Germinal center (tissue), 1 donor: ENCODE measurements around the gene FMNL2.
"Not testable (repeated sequence)": the region's sequence is repeated elsewhere in the genome, so short reads cannot be mapped to it uniquely, and the experiment has no call there.

Experiments
- DNase-seq: peaks from one replicate; pipeline ENCODE4 v3.0.0; 2012; ENCODE audit warnings: mixed read lengths, low spot score

The FMNL2 gene

DNA sequence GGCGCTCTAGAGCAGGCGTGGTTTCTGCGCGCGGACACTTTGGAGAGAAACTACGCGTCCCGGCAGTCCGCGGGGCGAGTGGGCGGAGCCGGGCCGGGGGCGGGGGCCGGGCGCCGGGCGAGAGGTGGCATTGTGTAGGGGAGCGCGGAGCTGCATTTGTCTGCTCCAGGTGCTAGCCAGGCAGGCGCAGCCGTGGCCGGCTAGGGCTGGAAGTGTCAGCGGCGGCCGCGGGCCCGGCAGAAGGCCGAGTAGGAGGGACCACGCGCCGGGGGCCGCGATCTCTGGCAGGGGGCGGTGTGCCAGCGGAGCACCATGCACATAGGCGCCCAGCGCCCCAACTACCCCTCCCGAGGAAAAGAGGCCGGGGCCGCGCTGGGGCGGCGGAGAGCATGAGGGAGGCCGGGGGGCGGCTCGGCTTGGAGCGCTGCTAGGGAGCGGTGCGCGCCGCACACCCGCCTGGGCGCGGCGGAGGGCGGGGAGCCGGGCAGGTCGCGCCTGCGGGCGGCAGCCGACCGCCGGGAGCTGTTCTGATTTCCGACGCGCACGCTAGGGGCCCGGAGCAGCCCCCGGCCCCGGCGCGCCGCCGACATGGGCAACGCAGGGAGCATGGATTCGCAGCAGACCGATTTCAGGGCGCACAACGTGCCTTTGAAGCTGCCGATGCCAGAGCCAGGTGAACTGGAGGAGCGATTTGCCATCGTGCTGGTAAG lies at the start of gene FMNL2:
Gene FMNL2 (plus strand): TSS at position 159 of the 710 bp plus-strand sequence.
- DNase-seq: peak; percentile 78

DNA sequence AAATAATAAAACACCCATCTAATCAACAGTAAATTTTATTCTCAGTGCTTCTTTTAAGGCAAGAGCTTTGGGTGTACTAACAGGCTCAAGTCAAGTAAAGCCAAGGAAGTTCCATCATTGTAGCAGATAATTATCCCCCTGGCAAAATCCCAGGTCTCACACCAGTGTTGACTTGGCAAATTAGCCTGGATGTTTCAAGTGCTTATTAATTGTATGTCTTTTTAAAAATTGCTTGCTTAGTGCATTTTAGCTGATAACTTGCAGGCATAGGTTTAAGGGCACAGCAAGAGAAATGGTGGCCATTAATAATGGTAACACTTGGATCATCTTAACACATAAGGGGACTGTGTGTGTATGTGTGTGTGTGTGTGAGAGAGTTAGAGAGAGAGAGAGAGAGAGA lies 42.0 kb upstream of the FMNL2 start:
- no peak for DNase-seq

DNA sequence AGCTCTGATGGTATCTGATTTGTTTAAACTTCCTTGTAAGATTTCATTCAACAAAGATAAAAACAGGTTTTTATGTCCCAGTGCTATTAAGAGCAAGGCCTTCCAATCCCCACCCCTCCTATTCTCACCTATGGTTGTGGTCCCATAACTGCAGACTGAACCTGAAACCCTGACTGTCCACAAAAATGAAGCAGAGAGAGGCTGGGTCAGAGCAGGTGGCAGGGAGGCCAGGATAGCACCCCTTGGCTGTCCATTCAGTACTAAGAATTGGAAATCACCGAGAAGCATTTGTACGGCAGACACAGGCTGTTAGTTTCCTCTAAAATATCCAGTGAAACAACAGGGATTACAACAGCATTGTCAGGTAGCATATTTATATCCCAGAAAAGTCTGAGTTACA lies 37.3 kb upstream of the FMNL2 start:
- DNase-seq: no peak

DNA sequence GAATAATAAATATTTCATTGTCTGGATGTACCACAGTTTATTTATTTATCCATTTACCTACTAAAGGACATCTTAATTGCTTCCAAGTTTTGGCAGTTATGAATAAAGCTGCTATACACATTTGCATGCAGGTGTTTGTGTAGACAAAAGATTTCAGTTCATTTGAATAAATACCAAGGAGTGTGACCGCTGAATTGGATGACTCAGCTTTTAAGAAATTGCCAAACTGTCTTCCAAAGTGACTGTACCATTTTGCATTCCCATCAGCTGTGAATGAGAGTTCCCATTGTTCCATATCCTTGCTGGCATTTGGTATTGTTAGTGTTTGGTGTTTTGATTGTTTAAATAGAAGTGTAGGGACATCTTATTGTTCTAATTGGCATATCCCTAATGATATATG lies 36.2 kb upstream of the FMNL2 start:
- no peak for DNase-seq

DNA sequence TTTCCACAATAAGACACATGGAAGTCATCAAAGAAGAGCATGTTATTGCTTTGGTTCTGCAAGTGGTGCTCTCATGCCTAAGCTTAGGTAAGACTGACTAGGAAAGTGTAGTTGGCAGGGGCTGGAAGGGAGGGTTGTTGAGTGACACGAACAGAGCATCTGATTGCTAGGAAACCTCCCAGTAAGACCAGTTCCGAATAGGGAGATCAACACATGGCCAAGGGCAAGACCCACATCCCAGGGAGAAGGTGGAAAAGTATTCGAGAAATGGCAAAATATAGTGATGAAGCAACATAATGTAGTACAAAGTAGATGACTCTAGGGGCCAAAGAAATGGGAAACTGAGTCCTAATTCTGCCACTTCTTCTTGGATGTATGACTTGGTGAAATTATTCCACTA lies 33.8 kb upstream of the FMNL2 start:
- DNase-seq: no peak

DNA sequence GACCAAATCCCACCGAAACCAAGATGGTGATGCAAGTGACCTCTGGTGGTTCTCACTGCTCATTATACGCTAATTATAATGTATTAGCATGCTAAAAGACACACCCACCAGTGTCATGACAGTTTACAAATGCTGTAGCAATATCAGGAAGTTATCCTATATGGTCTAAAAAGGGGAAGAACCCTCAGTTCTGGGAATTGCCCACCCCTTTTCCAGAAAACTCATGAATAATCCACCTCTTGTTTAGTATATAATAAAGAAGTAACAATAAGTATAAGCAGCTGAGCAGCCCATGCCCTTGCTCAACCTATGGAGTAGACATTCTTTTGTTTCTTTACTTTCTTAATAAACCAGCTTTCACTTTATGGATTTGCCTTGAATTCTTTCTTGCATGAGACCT lies 31.0 kb upstream of the FMNL2 start:
- no peak for DNase-seq

DNA sequence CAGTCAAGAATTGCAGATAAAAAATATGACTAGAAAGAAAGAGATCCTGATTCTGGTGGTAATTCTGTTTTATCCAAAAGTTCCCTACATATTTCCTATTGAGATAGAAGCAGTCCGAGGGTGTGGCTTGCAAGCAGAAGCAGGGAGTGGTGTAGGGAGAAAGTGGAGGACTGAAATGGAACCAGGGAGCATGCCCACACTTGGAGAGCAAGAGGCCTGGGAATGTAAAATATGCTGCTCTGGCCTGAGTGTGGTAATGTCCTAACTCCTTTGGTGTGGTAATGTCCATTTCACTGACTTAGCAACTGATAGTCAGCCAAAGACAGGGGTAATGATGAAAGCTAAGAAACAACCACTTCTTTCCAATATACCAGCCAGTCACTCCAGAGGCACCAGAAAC lies 30.1 kb upstream of the FMNL2 start:
- no peak for DNase-seq

DNA sequence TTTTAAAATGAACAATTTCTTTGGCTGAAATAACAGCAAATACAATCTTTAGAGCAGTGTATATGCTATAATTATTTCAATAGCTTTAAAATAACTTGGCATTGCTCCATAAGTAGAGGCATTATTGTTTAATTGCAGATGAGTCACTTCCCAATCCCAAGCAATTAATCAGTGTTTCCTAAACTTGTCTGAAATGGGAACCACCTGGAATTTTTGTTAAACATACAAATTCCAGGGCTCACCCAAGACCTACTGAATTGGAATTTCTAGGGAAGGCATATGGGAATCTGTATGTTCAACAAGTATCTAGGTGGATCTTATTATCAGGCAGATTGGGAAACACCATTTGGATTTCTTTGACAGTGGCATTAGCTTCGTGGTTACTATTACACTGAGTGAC lies 27.1 kb upstream of the FMNL2 start:
- no peak for DNase-seq

DNA sequence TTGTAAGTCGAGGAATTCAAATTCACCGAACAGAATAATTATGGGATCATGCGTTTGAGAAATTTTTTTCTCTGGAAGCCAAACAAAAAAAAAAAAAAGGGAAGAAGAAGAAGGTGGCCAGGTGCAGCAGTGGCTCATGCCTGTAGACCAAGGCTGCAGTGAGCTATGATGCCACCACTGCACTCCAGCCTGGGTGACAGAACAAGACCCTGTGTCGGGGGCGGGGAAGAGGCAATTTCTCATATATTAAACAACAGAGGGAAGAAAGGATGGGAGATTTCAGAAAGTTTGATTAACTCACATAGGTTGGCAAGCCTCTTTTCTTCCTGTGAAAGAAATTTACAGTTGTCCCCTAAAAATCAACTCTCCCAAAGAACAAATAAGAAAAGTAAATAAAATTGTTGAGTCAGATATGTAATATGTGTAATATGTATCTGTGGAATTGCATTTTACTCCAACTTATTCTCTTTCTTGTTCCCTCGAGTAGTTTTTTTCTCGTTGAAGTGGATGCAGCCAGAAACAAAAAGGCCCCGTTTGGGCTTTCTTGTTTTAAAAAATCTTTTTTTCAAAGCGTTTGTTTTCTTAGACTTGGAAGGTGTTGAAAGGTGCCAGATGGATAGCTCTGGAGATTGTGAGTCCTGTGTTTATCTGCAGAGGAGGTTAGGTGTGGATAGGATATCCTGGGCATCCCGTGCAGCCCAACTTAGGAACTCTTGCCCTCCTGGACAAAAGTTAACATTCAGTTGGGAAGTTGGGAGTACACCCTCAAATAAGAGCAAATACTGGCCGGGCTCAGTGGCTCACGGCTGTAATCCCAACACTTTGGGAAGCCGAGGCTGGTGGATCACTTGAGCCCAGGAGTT lies 25.4 kb upstream of the FMNL2 start:
- no peak for DNase-seq

DNA sequence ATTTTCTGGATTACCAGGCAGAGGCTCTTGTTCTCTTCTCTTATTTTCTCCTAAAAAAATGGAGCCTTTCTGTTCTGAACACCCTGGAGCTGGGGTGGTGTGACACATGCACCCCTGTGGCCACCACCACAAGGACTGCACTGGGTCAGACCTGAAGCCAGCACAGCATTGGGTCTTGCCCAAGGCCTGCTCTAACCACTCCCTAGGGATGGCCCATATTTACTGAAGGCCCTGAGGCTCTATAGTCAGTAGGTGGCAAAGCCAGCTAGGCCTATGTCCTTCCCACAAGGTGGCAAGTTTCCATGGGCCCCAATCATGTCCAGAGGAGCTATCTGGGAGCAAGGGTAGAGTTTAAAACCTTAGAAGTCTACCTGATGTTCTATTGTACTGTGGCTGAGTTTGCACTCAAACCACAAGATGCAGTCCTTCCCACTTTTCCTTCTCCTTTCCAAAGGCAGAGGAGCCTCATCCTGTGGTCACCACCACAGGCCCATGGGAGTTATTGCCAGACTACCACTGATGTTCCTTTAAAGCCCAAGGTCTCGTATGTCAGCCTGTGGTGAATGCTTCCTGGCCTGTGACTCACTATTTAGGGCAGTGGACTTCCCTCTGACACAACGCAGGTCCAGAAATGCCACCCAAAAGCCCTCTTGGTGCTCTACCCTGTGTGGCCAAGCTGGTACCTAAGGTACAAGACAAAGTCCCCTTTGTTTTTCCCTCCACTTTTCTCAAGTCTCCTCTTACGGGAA lies 15.0 kb upstream of the FMNL2 start:
- no peak for DNase-seq

DNA sequence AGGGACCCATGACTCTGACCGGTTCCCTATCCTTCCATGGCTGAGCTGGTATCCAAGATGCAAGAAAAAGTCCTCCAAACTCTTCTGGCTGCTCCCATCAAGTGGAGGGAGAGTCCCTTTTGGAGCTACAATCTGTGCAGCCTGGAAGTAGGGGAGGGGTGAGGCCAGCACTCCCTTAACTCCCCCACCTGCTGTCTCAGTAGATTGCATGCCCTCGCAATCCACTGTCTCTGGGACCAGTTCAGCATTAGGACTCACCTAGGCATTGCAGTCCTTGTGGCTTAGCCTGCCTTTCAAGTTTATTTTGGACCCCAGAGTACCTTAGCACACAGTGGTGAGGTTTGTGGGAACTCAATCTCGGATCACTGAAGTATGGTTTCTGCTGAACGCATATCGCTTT lies 14.2 kb upstream of the FMNL2 start:
- DNase-seq: no peak

DNA sequence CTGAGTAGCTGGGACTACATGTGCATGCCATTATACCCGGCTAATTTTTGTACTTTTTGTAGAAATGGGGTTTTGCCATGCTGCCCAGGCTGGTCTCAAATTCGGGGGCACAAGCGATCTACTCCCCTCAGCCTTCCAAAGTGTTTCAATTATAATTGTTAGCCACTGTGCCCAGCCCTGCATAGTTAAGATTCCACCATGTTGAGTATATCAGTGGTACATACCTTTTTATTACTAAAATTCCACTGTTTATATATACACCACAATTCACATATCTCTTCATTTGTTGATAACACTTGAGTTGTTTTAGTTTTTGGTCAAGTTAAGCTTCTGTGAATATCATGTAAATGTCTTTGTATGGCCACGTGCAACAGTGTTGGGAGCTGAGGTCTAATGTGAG lies 12.8 kb upstream of the FMNL2 start:
- no peak for DNase-seq

DNA sequence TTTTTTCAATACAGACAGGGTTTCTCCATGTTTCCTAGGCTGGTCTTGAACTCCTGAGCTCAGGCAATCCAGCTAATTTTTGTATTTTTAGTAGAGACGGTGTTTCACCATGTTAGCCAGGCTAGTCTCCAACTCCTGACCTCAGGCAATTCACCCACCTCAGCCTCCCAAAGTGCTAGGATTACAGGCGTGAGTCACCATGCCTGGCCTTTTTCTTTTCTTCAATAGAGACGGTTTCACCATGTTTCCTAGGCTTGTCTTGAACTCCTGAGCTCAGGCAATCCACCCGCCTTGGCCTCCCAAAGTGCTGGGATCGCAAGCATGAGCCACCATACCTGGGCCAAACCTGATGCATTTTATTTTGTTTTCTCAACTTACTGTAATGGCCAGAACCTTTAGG lies 9.8 kb upstream of the FMNL2 start:
- not testable (repeated sequence) for DNase-seq

DNA sequence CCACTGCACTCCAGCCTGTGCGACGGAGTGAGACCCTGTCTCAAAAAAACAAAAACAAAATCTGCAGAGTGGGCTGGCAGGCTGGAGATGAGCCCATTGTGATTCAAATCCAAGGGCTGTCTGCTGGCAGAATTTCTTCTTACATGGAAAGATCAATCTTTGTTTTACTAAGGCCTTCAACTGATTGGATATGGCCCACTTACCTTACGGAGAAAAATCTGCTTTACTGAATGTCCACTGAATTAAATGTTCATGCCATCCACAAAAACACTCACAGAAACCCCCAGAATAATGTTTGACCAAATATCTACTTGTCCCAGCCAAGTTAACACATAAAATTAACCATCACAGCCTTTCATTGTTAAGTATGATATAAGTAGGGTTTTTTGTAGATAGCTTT lies 8.3 kb upstream of the FMNL2 start:
- no peak for DNase-seq

DNA sequence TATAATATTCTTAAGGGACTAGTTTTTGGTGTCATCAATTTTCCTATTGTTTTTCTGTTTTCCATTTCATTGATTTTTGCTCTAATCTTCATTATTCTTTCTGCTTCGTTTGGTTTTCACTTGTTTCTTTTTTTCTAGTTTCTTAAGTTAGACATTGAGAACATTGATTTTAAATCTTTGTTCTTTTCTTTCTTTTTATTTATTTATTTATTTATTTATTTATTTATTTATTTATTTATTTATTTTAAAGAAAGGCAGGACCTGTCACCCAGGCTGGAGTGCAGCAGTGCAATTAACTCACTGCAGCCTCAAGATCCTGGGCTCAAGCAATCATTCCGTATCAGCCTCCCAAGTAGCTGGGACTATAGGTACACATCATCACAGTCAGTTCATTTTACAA lies 7.0 kb upstream of the FMNL2 start:
- DNase-seq: no peak

DNA sequence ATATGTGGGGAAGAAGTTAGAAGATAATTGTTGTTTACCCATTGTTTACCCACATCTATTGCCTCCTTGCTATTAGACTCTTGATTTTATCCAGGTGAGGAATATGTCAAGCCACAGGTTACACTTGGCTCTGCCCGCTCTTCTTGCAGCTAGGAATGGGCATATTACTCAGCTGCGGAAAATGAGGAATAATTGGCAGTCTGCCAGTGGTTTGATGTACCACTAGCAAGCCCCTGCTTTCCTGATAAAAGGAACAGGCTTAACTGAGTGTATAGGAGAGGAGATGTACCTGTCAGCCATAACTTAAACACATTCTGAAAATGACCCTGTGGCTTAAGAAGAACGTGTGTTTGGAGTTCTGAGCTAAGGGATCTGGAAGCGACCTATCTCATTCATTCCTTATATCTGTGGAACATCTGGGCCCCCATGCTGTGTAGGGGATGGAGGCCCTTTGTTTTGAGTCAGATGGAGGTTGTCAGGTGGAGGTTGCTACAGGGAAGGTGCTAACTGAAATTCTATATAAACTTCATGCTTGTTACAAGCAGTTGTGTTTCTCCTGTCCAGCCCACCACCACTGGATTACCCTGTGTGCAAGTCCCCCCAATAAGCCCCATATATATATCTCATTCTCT lies 4.6 kb upstream of the FMNL2 start:
- no peak for DNase-seq

DNA sequence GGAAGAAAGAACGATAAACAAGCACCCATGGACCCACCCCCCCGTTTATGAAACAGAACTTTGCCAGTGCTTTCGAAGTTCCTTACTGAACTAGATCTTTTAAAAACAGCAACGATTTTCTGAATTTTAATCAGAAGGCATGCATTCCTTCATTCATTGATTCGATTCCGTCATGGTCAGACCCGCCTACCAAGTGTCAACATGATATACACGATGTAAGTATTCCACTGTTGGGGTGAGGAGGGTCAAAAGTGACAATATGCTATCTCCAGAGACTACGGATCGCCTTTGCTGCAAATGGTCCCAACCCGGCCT lies 316 bp upstream of the FMNL2 start:
- DNase-seq: no peak

DNA sequence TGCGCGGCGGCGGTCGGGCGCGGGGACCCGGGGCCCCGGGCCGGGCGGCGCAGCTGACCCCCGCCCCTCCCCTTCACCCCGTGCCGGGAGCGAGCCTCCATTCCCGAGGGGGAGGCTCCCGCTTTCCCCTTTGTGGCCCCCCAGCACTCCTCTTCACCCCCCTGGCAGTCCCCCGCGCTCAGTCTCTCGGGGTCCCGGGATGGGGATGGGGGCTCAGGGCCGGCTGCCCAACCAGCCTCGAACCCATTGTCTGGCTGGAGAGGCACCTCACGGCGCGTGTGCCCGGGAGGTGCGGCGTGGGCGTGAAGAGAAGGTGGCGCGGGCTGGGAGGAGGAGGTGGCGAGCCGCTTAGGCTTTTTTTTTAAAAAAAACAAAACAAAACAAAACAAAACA lies 748 bp downstream of the FMNL2 start:
- peak; percentile 14 for DNase-seq

DNA sequence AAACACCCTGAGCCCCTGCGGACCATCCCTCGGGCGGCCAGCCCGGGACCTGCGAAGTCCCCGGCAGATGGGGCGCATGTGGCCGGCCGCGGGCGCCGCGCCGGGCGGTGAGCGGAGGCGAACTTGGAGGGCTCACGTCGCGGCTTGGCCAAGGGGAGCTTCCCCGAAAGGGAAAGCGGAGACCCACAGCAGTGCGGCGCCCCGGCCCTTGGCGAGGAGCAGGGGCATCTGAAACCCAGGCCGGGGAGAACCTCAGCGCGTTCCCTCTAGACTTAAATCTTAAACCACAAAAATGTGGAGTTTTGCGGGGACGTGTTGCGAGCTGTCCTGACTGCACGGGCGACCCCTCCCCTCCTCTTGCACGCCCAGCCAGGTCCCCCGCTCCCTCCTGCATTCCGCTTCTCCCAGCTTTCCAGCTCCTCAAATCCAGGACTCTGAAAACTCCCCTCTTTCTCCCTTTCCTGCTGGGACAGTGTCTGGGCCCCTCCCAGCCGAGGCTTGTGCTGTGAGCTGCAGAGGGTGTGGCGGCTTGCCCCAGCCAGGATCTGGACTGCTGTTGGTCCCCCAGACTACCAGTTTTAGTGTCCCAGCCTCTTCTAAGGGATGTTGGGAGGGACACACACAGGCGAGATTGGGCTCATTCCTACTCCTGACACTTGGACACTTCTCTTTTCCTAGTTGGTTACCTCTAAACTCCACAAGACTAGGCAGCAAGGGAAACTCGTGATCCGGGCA lies 1.3 kb downstream of the FMNL2 start:
- peak; percentile 33 for DNase-seq

DNA sequence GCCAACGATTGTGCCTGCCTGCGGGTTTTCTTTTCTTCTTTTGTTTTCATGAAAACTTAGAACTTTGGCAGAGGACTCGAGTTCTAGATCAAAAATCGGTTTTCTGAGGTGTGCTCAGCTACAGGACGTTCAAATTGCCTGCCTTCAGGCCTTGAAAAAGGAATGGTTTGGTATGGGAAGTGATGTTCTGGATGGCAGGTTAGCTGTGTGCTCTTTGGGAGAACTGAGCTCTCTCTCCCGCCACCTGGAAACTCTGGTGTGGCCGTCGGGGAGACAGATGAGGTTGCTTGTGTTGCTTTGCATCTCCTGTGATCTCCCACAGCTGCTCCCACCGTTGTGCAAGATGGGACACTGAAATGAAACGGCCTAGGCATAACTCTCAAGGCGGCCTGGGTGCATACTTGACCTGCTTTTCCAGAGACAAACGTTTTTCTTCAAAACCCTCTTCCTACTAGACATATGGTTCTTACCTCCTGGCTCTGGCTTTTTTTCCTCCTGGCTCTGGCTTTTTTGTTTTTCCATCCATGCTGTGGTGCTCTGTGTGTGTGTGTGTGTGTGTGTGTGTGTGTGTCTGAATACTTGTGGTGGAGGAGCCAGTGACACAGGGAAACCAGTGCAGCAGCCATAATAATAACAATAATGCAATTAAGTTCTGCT lies 2.0 kb downstream of the FMNL2 start:
- DNase-seq: no peak

DNA sequence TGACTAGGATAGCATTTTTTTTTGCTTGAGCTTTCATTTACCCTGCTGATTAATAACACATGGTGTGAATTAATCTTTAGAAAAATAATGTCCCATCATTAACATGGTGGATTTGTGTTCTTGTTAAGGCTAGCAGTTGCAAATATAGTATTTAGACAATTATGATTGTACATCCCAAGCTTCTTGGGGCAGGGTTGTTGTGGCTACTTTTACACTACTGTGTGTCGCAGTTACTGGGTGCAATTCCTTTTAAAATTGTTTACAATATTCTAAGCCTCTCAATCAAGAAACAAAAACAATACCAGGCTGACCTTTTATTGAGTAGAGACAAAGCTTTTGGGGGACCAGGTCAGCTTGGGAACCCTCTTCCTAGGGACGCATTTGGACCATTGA lies 2.5 kb downstream of the FMNL2 start:
- DNase-seq: no peak
